Left hindlimb (tissue), 1 donor: ENCODE results near the gene GPRIN3.
"Not testable (repeated sequence)": the region's sequence is repeated elsewhere in the genome, so short reads cannot be mapped to it uniquely, and the experiment has no call there.

ENCODE experiments used
- DNase-seq: peaks from one replicate; pipeline ENCODE4 v3.0.0-alpha.2; 2018

Gene GPRIN3

GRCh38 chr4:89212666-89213381 is 94.8 kb downstream of the GPRIN3 start:
- DNase-seq: no peak

- DNase-seq: no peak
Observed at GRCh38 chr4:89204624-89205023, 103.0 kb downstream of the GPRIN3 start.

GRCh38 chr4:89203902-89204301 is 103.7 kb downstream of the GPRIN3 start:
- no peak for DNase-seq

DNA sequence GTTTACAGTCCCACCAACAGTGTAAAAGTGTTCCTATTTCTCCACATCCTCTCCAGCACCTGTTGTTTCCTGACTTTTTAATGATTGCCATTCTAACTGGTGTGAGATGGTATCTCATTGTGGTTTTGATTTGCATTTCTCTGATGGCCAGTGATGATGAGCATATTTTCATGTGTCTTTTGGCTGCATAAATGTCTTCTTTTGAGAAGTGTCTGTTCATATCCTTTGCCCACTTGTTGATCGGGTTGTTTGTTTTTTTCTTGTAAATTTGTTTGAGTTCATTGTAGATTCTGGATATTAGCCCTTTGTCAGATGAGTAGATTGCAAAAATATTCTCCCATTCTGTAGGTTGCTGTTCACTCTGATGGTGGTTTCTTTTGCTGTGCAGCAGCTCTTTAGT is 108.2 kb downstream of the GPRIN3 start:
- not testable (repeated sequence) for DNase-seq

- no peak for DNase-seq
Observed at GRCh38 chr4:89197920-89198319, 109.7 kb downstream of the GPRIN3 start.

DNA sequence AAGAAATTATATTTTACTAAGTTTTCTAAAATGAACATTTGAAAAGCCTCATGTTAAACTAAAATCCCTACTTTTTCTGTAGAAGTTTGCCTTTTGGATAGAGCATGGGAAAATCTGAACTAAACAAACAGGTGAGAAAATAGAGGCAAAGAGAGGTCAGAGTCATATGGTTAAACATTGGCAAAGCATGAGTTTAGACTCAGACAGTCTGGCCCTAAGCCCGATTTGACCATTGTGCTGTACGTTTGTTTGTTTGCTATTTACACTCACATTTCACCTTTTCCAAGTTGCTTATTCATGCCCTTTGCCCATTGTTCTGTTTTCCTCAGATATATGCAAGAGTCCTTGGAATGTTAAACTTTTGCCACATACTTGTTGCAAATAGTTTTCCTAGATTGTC is 110.9 kb downstream of the GPRIN3 start:
- DNase-seq: no peak

DNA sequence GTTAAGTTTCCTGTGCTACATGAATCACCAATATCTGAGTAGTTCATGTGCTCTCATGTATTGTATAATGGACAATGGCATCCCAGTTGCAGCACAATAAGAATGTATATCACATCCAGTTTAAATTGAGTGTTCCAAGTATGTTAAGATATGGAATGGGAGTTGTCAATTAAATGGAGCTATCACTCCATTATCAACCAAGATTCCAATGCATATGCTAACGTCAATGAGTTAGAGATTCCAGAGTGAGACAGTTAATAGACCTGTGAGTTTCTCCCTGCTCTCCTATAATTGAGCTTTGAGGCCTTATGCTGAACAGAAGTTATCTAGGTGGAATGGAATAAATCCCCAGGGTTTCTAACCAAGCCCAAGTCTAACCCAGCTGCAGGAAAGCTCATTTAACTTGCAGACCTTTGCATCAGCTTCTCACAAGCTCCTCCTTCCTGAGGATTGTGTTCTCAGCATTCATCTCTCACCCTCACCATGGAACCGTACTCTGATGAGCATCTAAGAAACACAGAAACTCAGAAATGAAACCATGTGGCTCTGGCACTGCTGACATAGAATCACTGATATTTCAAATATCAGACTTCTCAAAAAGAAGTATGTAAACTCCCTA is 111.4 kb downstream of the GPRIN3 start:
- DNase-seq: no peak

GRCh38 chr4:89193843-89194242 is 113.8 kb downstream of the GPRIN3 start:
- no peak for DNase-seq
